Ishikawa (cell line): ENCODE data around the gene BCL6.

ENCODE experiments used
- FOXM1 ChIP-seq: IDR thresholded peaks from 2 replicates; pipeline ENCODE4 v1.6.1; 2012; ENCODE audit warnings: low read depth, borderline replicate concordance
- TAF1 ChIP-seq: IDR thresholded peaks from 2 replicates; pipeline ENCODE4 v1.6.1; 2012; ENCODE audit warnings: low read depth, mild to moderate bottlenecking
- TEAD4 ChIP-seq: IDR thresholded peaks from 2 replicates; pipeline ENCODE4 v1.6.1; 2012

DNA sequence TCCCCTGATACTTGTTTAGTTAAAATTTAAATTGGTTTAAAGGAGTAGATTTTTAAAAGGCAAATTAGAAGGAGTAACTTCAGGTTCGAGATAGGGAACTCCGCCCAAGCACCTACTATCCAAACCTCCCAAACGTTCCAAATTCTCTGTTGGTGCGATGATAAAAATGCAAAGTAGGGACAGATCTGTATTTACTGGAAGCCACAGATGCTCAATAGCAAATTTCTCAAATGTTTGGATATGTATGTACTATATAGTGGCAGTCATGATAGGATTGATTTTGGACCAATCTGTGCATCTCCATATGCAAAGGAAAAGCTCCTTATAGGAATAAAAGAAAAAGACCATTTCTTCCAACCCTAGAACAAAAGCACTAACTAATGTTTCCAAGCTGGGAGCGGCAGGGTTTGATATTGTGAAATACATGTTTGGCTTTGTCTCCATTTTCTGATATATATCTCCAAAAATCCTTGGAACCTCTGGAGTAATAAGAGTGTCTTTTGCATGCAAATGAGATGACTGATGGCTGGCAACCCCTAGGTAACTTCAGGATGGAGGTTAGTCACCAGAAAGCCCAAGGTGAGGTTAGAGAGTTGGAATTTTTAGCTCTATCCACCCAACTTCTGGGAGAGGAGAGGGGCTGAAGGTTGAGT, 58.5 kb downstream of the BCL6 start:
- TF ChIP-seq FOXM1: no peak
- no peak for TF ChIP-seq TEAD4
- TF ChIP-seq TAF1: no peak
